Measurements from ENCODE around the gene C2orf92. TPM values are rescaled to one million over a fixed set of nuclear protein-coding genes. Genes with fewer than 3 reads are reported as not detected.

C2orf92 gene
- polyA plus RNA-seq, 1 experiment = 2.7 TPM

- peaks cover 9% of the 10 kb centered on the region for H3K36me3 ChIP-seq (ENCODE audit: control insufficient read depth, insufficient read depth, low read length)
- CTCF ChIA-PET = interaction anchor here (0.7 to 1.1 kb wide), 3 partner anchors 16 to 56 kb away, joined by 3 to 5 read pairs (median 3); no protein-coding TSS in a partner anchor
- peak within 1 kb of the TSS; percentile 98 for H3K4me3 ChIP-seq (ENCODE audit: low read depth, low read length)
- POLR2A ChIA-PET = interaction anchor here (1.6 kb wide), 1 partner anchor 18 kb away, joined by 8 read pairs; the partner anchor contains the start of gene ACTR1B
- no peaks in the 10 kb centered on the region for H3K27me3 ChIP-seq (ENCODE audit: control insufficient read depth, insufficient read depth, low read length)
- DNase-seq (ENCODE audit: low read depth) = peak; percentile 87
- TF ChIP-seq CTCF (IDR thresholded peaks at IDR 0.05; ENCODE audit: insufficient read depth, low read depth, low read length) = no peak
Measured at GRCh38 chr2:97645695-97646629, 23.6 kb upstream of the C2orf92 start, which contains the start of gene COX5B. Gene COX5B, plus strand, starts transcription at chr2:97646062. Its CDS starts 25 bp downstream, at chr2:97646087.

GRCh38 chr2:97646977-97647376 lies 22.5 kb upstream of the C2orf92 start:
- no peak for TF ChIP-seq CTCF (IDR thresholded peaks at IDR 0.05; ENCODE audit: insufficient read depth, low read depth, low read length)
- CTCF ChIA-PET = interaction anchor here (0.6 kb wide), 2 partner anchors 24 to 50 kb away, joined by 3 read pairs; no protein-coding TSS in a partner anchor
- H3K4me3 ChIP-seq (ENCODE audit: low read depth, low read length) = peak overlapping the region; percentile 98
- no peak for DNase-seq (ENCODE audit: low read depth)
- H3K36me3 ChIP-seq (ENCODE audit: control insufficient read depth, insufficient read depth, low read length) = peaks cover 9% of the 10 kb centered on the region
- no peaks in the 10 kb centered on the region for H3K27me3 ChIP-seq (ENCODE audit: control insufficient read depth, insufficient read depth, low read length)
- POLR2A ChIA-PET = no interaction called here

- no peak for DNase-seq (ENCODE audit: low read depth)
- POLR2A ChIA-PET = no interaction called here
- Histone ChIP-seq H3K36me3 (ENCODE audit: control insufficient read depth, insufficient read depth, low read length) (peaks cover 11% of the 10 kb centered on the region), H3K4me3 (ENCODE audit: low read depth, low read length) (no peak overlapping the region), H3K27me3 (ENCODE audit: control insufficient read depth, insufficient read depth, low read length) (no peaks in the 10 kb centered on the region)
- TF ChIP-seq CTCF (IDR thresholded peaks at IDR 0.05; ENCODE audit: insufficient read depth, low read depth, low read length) = no peak
- CTCF ChIA-PET = interaction anchor here (1.4 to 1.9 kb wide), 2 partner anchors 11 to 46 kb away, joined by 4 to 9 read pairs; no protein-coding TSS in a partner anchor
Measured at GRCh38 chr2:97651114-97651513, 18.4 kb upstream of the C2orf92 start.

GRCh38 chr2:97653473-97653872 lies 16.0 kb upstream of the C2orf92 start:
- H3K4me3 ChIP-seq (ENCODE audit: low read depth, low read length) = no peak overlapping the region
- DNase-seq (ENCODE audit: low read depth) = no peak
- H3K27me3 ChIP-seq (ENCODE audit: control insufficient read depth, insufficient read depth, low read length) = no peaks in the 10 kb centered on the region
- TF ChIP-seq CTCF (IDR thresholded peaks at IDR 0.05; ENCODE audit: insufficient read depth, low read depth, low read length) = no peak
- H3K36me3 ChIP-seq (ENCODE audit: control insufficient read depth, insufficient read depth, low read length) = peaks cover 24% of the 10 kb centered on the region
- CTCF ChIA-PET = interaction anchor here (1.8 kb wide), 1 partner anchor 9 kb away, joined by 6 read pairs; no protein-coding TSS in a partner anchor
- POLR2A ChIA-PET = no interaction called here

GRCh38 chr2:97653874-97654273 lies 15.6 kb upstream of the C2orf92 start:
- ChIA-PET POLR2A (no interaction called here), CTCF (interaction anchor here (1.8 kb wide), 1 partner anchor 9 kb away, joined by 6 read pairs; no protein-coding TSS in a partner anchor)
- H3K36me3 ChIP-seq (ENCODE audit: control insufficient read depth, insufficient read depth, low read length) = peaks cover 26% of the 10 kb centered on the region
- no peak for DNase-seq (ENCODE audit: low read depth)
- no peaks in the 10 kb centered on the region for H3K27me3 ChIP-seq (ENCODE audit: control insufficient read depth, insufficient read depth, low read length)
- TF ChIP-seq CTCF (IDR thresholded peaks at IDR 0.05; ENCODE audit: insufficient read depth, low read depth, low read length) = no peak
- H3K4me3 ChIP-seq (ENCODE audit: low read depth, low read length) = no peak overlapping the region
